ENCODE data around the gene FXYD5. TPM values are rescaled to one million over a fixed set of nuclear protein-coding genes. Genes with fewer than 3 reads are reported as not detected.

FXYD5 gene
- total RNA-seq, 6 experiments from 2014 or later = 5.6 to 23.6 (median 14.2) TPM

- Histone ChIP-seq H3K36me3 (peaks cover 0 to 6% (median 0%) of the 10 kb centered on the region in 4 donors), H3K9me3 (no peaks in the 10 kb centered on the region), H3K27ac (no peak within 1 kb of the TSS), H3K27me3 (no peaks in the 10 kb centered on the region), H3K4me1 (peaks cover 0 to 21% (median 4%) of the 10 kb centered on the region in 4 donors), H3K4me3 (no peak within 1 kb of the TSS)
- ATAC-seq (no peak), DNase-seq (peak in 1 of 3 donors; percentile 33)
- 34% methylated on average over 6 of the region's 31 CpGs for WGBS (ENCODE audit: insufficient coverage, low coverage, low lambda C conversion rate, missing lambda C conversion rate)
- peak in 1 of 4 donors; percentile 20 for TF ChIP-seq CTCF (IDR thresholded peaks at IDR 0.05)
- TF ChIP-seq POLR2A (IDR thresholded peaks at IDR 0.05) = no peak
- intact Hi-C loops (cut with DNase I) = no loop called here
Measured at GRCh38 chr19:35143231-35143715, 11.3 kb upstream of the FXYD5 start, which contains the start of gene FXYD7. Gene FXYD7 (plus strand): TSS chr19:35143255. CDS start chr19:35143334, 79 bp downstream.

GRCh38 chr19:35143818-35144217 lies 10.7 kb upstream of the FXYD5 start:
- Histone ChIP-seq H3K4me1 (peaks cover 0 to 16% (median 4%) of the 10 kb centered on the region in 4 donors), H3K27ac (no peak overlapping the region), H3K36me3 (peaks cover 0 to 6% (median 0%) of the 10 kb centered on the region in 4 donors), H3K9me3 (no peaks in the 10 kb centered on the region), H3K27me3 (no peaks in the 10 kb centered on the region), H3K4me3 (no peak overlapping the region)
- 80% methylated on average over 3 of the region's 3 CpGs for WGBS (ENCODE audit: insufficient coverage, low coverage, low lambda C conversion rate, missing lambda C conversion rate)
- intact Hi-C loops (cut with DNase I) = no loop called here
- ATAC-seq = no peak
- no peak for DNase-seq
- TF ChIP-seq CTCF (IDR thresholded peaks at IDR 0.05) = no peak
- no peak for TF ChIP-seq POLR2A (IDR thresholded peaks at IDR 0.05)

GRCh38 chr19:35144259-35144599 lies 10.3 kb upstream of the FXYD5 start:
- Histone ChIP-seq H3K27me3 (no peaks in the 10 kb centered on the region), H3K4me1 (peaks cover 0 to 15% (median 4%) of the 10 kb centered on the region in 4 donors), H3K27ac (no peak overlapping the region), H3K36me3 (peaks cover 0 to 6% (median 0%) of the 10 kb centered on the region in 4 donors), H3K9me3 (no peaks in the 10 kb centered on the region), H3K4me3 (no peak overlapping the region)
- intact Hi-C loops (cut with DNase I) = no loop called here
- DNase-seq (no peak), ATAC-seq (no peak)
- WGBS (ENCODE audit: insufficient coverage, low coverage, low lambda C conversion rate, missing lambda C conversion rate) = 50% methylated on average over 2 of the region's 6 CpGs
- TF ChIP-seq CTCF (IDR thresholded peaks at IDR 0.05) (no peak), POLR2A (IDR thresholded peaks at IDR 0.05) (no peak)

GRCh38 chr19:35144600-35145436 lies 9.7 kb upstream of the FXYD5 start:
- Histone ChIP-seq H3K27me3 (no peaks in the 10 kb centered on the region), H3K36me3 (peaks cover 0 to 6% (median 0%) of the 10 kb centered on the region in 4 donors), H3K27ac (no peak overlapping the region), H3K4me1 (peaks cover 0 to 14% (median 4%) of the 10 kb centered on the region in 4 donors), H3K4me3 (no peak overlapping the region), H3K9me3 (no peaks in the 10 kb centered on the region)
- WGBS (ENCODE audit: insufficient coverage, low coverage, low lambda C conversion rate, missing lambda C conversion rate) = 56% methylated on average over 11 of the region's 15 CpGs
- TF ChIP-seq POLR2A (IDR thresholded peaks at IDR 0.05) = no peak
- TF ChIP-seq CTCF (IDR thresholded peaks at IDR 0.05) = no peak
- intact Hi-C loops (cut with DNase I) = no loop called here
- DNase-seq (no peak), ATAC-seq (no peak)

Measured in right lobe of liver (tissue), 6 donors.